OCI-LY1 (cell line): ENCODE measurements around the gene TTLL10.

Source experiments
- H2AFZ ChIP-seq: fragments of 200-600 bp; sonication (generic), shearing (Covaris generic); 2 replicates; pipeline ENCODE4 v1.6.0; 2014; ENCODE audit warnings: antibody characterized with exemption, mild to moderate bottlenecking, low read length
- H3F3A ChIP-seq: fragments of 200-600 bp; sonication (generic), shearing (Covaris generic); 2 replicates; pipeline ENCODE4 v1.6.0; 2014; ENCODE audit warnings: mild to moderate bottlenecking, antibody characterized with exemption, low read length, moderate library complexity; ENCODE audit not compliant: insufficient read depth
- H3K27ac ChIP-seq: fragments of 200-600 bp; sonication (generic); 2 replicates; pipeline ENCODE4 v1.5.1; 2014; ENCODE audit warnings: low read length, mixed run types, mild to moderate bottlenecking, low read depth; ENCODE audit not compliant: poor library complexity, severe bottlenecking
- H3K27me3 ChIP-seq: fragments of 200-600 bp; sonication (generic); 2 replicates; pipeline ENCODE4 v1.6.0; 2014; ENCODE audit warnings: antibody characterized with exemption, mild to moderate bottlenecking, low read length, moderate library complexity; ENCODE audit not compliant: insufficient read depth
- H3K36me3 ChIP-seq: fragments of 200-600 bp; sonication (generic); 2 replicates; pipeline ENCODE4 v1.6.1; 2014; ENCODE audit warnings: mild to moderate bottlenecking, antibody characterized with exemption, low read length, moderate library complexity, mixed read lengths; ENCODE audit not compliant: insufficient read depth
- H3K4me1 ChIP-seq: fragments of 200-600 bp; sonication (generic); 2 replicates; pipeline ENCODE4 v1.5.1; 2014; ENCODE audit warnings: mild to moderate bottlenecking, low read length, moderate library complexity; ENCODE audit not compliant: insufficient read depth, severe bottlenecking
- H3K4me2 ChIP-seq: fragments of 200-600 bp; sonication (generic), shearing (Covaris generic); 2 replicates; pipeline ENCODE4 v1.6.1; 2014; ENCODE audit warnings: low read length
- H3K4me3 ChIP-seq: fragments of 200-600 bp; sonication (generic); 2 replicates; pipeline ENCODE4 v1.5.1; 2014; ENCODE audit warnings: low read length, low read depth, mild to moderate bottlenecking, mixed read lengths; ENCODE audit not compliant: poor library complexity, severe bottlenecking
- H3K79me2 ChIP-seq: fragments of 200-600 bp; shearing (Covaris generic); 2 replicates; pipeline ENCODE4 v1.6.1; 2016; ENCODE audit warnings: mixed run types, low read length, mixed read lengths; ENCODE audit not compliant: insufficient read depth
- H3K9ac ChIP-seq: fragments of 200-600 bp; sonication (generic), shearing (Covaris generic); 2 replicates; pipeline ENCODE4 v1.6.1; 2014; ENCODE audit warnings: mild to moderate bottlenecking, low read length, mixed read lengths
- H3K9me2 ChIP-seq: fragments of 200-600 bp; sonication (generic), shearing (Covaris generic); 2 replicates; pipeline ENCODE4 v1.6.1; 2014; ENCODE audit warnings: low read depth, mild to moderate bottlenecking, low read length, mixed read lengths
- H3K9me3 ChIP-seq: fragments of 200-600 bp; shearing (Covaris generic); 2 replicates; pipeline ENCODE4 v1.6.1; 2014; ENCODE audit warnings: low read length, mixed read lengths
- H4K20me1 ChIP-seq: fragments of 200-600 bp; sonication (generic), shearing (Covaris generic); 2 replicates; pipeline ENCODE4 v1.6.0; 2016; ENCODE audit warnings: mild to moderate bottlenecking, low read length; ENCODE audit not compliant: insufficient read depth
- EZH2 ChIP-seq: fragments of 200-600 bp; sonication (generic), shearing (Covaris generic); IDR thresholded peaks from 2 replicates; pipeline ENCODE4 v1.8.0; 2017; ENCODE audit warnings: borderline replicate concordance, mixed run types, mild to moderate bottlenecking, antibody characterized with exemption, low read length, moderate library complexity, mixed read lengths
- TF ChIP-seq, protein P1 (sequence below): fragments of 200-600 bp; sonication (generic), shearing (Covaris generic); IDR thresholded peaks from 2 replicates; pipeline ENCODE4 v1.5.1; 2017; ENCODE audit warnings: mild to moderate bottlenecking, antibody characterized with exemption, low read length, moderate library complexity, mixed read lengths

The TTLL10 gene

DNA sequence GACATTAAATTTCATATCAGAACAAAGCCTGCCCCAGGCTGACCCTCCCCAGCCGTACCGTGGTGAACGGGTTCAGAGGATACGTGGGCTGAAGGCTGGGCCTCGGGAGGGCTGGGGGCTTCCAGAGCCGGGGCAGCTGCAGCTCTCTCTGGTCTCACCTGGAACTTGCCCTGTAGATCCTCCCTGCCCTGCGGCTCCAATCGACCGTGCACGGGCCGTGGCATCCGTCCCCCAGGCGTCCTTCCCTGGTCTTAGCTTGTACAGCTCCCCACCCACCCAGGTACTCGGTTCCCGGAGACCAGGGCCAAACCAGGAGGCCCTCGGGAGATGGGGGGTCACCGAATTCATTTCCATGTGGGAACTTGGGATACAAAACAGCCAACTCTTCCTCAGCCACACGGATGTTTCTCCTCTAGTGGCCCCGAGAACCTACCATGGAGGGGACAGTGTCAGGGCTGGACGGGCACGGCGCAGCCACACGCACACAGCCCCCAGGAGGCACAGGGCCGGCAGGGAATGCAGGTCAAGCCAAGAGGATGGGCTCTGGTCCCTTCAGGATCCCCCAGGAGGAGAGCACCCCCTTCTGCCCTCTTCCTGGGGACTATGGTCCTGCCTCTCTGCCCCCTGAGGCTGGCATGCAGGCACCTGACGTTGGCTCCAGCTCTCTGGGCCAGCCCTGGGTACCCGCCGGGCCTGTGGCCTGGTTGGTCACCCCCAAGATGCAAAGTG, 61.5 kb downstream of the TTLL10 start:
- no peaks in the 10 kb centered on the region for H3K9me3 ChIP-seq
- H3K79me2 ChIP-seq, result peaks cover 10% of the 10 kb centered on the region
- H4K20me1 ChIP-seq, result no peaks in the 10 kb centered on the region
- H3K4me2 ChIP-seq, result no peak overlapping the region
- no peak overlapping the region for H2AFZ ChIP-seq
- peaks cover 21% of the 10 kb centered on the region; the same call in 1 of the 2 replicates for H3K36me3 ChIP-seq
- no peaks in the 10 kb centered on the region for H3K9me2 ChIP-seq
- no peaks in the 10 kb centered on the region for H3F3A ChIP-seq
- no peak overlapping the region for H3K9ac ChIP-seq
- H3K27ac ChIP-seq, result no peak overlapping the region
- H3K4me3 ChIP-seq, result no peak overlapping the region
- TF ChIP-seq EZH2, result no peak
- H3K4me1 ChIP-seq, result peaks cover 23% of the 10 kb centered on the region
- H3K27me3 ChIP-seq, result peaks cover 17% of the 10 kb centered on the region; the same call in 1 of the 2 replicates

DNA sequence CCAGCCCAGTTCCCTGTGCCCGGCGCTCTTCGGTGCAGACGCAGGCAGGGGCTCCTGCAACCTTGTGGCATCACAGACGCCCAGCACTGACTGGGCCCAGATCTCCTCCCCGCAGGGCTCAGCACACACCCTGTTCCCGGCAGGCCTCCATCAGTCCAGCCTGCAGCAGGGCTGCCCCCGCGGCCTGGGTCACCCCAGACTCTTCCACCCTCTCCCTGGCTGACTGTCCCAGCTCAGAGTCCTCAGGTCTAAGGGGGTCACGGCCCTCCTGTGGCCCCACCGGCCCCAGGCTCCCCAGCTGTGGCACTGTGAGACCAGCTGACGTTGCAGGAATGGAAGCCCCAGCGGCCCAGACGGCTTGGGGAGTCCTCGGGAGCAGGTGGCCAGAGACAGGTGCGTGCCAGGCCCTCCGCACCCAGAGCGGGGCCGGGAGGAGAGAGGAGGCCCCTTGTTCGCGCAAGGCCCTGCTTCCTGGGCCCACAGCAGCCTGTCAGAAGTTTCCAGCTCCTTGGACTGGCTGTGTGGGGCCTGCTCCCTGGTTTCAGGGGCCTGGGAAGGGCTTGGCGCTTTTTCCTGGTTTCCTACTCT, 62.6 kb downstream of the TTLL10 start:
- Histone ChIP-seq H3K4me3 (no peak overlapping the region), H3K9me3 (no peaks in the 10 kb centered on the region), H3K9me2 (no peaks in the 10 kb centered on the region), H3K4me2 (no peak overlapping the region), H3F3A (no peaks in the 10 kb centered on the region), H2AFZ (no peak overlapping the region), H3K79me2 (peaks cover 2% of the 10 kb centered on the region), H3K27ac (no peak overlapping the region), H4K20me1 (no peaks in the 10 kb centered on the region), H3K27me3 (peaks cover 18% of the 10 kb centered on the region; the same call in 1 of the 2 replicates), H3K36me3 (peaks cover 21% of the 10 kb centered on the region; the same call in 1 of the 2 replicates), H3K4me1 (peaks cover 16% of the 10 kb centered on the region), H3K9ac (no peak overlapping the region)
- no peak for TF ChIP-seq EZH2
- TF ChIP-seq, protein P1, sequence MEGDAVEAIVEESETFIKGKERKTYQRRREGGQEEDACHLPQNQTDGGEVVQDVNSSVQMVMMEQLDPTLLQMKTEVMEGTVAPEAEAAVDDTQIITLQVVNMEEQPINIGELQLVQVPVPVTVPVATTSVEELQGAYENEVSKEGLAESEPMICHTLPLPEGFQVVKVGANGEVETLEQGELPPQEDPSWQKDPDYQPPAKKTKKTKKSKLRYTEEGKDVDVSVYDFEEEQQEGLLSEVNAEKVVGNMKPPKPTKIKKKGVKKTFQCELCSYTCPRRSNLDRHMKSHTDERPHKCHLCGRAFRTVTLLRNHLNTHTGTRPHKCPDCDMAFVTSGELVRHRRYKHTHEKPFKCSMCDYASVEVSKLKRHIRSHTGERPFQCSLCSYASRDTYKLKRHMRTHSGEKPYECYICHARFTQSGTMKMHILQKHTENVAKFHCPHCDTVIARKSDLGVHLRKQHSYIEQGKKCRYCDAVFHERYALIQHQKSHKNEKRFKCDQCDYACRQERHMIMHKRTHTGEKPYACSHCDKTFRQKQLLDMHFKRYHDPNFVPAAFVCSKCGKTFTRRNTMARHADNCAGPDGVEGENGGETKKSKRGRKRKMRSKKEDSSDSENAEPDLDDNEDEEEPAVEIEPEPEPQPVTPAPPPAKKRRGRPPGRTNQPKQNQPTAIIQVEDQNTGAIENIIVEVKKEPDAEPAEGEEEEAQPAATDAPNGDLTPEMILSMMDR, result no peak

DNA sequence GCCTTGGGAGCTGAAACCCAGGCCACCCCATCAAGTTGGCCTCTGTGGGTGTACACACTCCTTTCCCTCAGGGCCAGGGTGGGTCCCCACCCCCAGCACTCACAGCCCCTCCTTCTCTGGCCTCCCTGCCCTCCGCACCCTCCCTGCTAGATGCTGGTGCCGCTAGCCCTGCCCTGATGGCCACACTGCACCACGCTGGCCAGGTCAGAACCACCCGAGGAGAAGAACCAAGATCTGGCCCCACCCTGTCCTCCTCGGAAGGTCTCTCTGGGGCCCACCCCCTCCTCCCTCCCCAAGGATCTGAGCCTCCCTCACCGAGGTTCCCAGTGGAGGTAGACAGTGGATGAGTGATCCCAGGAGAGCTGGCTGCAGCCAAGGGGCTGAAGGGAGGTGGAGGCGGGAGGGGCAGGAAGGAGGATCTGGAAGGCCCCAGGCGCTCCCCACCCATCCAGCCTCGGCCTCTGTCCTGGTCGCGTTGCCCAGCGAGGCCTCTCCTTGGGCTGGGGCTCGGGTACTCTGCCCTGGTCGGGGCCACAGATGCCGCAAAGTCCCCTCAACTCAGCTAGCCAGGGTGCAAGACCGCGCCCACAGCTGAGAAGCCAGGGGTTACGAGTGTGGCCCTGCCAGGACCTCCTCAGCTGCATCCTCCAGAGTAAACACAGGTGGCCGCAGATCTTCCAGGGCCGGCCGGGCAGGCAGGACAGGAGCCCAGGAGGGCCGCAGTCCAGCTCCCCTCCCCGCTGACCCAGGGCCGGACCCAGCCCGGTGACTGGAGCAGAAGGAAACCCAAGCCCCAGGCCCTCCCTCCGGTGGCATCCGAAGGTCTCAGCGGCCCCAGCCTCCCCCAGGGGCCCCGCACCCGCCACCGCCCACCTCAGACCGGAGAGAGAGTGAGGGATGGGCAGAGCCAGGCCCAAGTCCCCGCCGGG, 63.5 kb downstream of the TTLL10 start:
- H3K27ac ChIP-seq, result no peak overlapping the region
- no peak overlapping the region for H3K4me3 ChIP-seq
- TF ChIP-seq EZH2, result no peak
- TF ChIP-seq, protein P1, result no peak
- H4K20me1 ChIP-seq, result no peaks in the 10 kb centered on the region
- H3K4me2 ChIP-seq, result no peak overlapping the region
- no peaks in the 10 kb centered on the region for H3K79me2 ChIP-seq
- peaks cover 16% of the 10 kb centered on the region for H3K4me1 ChIP-seq
- H3K27me3 ChIP-seq, result peaks cover 26% of the 10 kb centered on the region; the same call in 1 of the 2 replicates
- H3K9me3 ChIP-seq, result no peaks in the 10 kb centered on the region
- H3F3A ChIP-seq, result no peaks in the 10 kb centered on the region
- H3K9ac ChIP-seq, result no peak overlapping the region
- no peak overlapping the region for H2AFZ ChIP-seq
- no peaks in the 10 kb centered on the region for H3K9me2 ChIP-seq
- H3K36me3 ChIP-seq, result peaks cover 21% of the 10 kb centered on the region; the same call in 1 of the 2 replicates
